Activated B cell treated with CpG ODN at 0.5 μM for 24 hours (primary cell): ENCODE data around the gene TSPAN15. TPM values are rescaled to one million over a fixed set of nuclear protein-coding genes. Genes with fewer than 3 reads are reported as not detected.

Experiments used
- ATAC-seq: fragments of 200-7000 bp; cut with Tn5 transposase; one replicate; pipeline ENCODE4 v1.10.0; 2021; ENCODE audit warnings: low read depth, mild to moderate bottlenecking, moderate library complexity
- CTCF ChIA-PET: fragments of 350-600 bp; sonication (Branson Sonifier 250); formaldehyde crosslinking; loops from one replicate; lab custom pipeline; 2021; ENCODE audit warnings: antibody characterized with exemption; lab: Charles Lee
- POLR2A ChIA-PET: fragments of 350-600 bp; sonication (Branson Sonifier 250); formaldehyde crosslinking; loops from one replicate; lab custom pipeline; 2021; ENCODE audit warnings: antibody characterized with exemption; lab: Charles Lee
- DNase-seq: peaks from one replicate; pipeline ENCODE4 v3.0.0; 2022
- H3K27ac Mint-ChIP-seq: one replicate; pipeline ENCODE4 v1.8.0; 2020; ENCODE audit warnings: mixed read lengths
- H3K27me3 Mint-ChIP-seq: one replicate; pipeline ENCODE4 v1.8.0; 2021; ENCODE audit warnings: mixed read lengths
- H3K36me3 Mint-ChIP-seq: one replicate; pipeline ENCODE4 v1.8.0; 2021; ENCODE audit warnings: low read depth, mixed read lengths
- H3K4me1 Mint-ChIP-seq: one replicate; pipeline ENCODE4 v1.8.0; 2021; ENCODE audit warnings: mixed read lengths
- H3K4me3 Mint-ChIP-seq: one replicate; pipeline ENCODE4 v1.8.0; 2020; ENCODE audit warnings: mild to moderate bottlenecking, mixed read lengths
- H3K9me3 Mint-ChIP-seq: one replicate; pipeline ENCODE4 v1.8.0; 2020; ENCODE audit warnings: mixed read lengths
- intact Hi-C: fragments of 100-400 bp; cut with micrococcal nuclease; formaldehyde crosslinking; loops from one replicate; pipeline ENCODE4 v1.15.1; 2024
- total RNA-seq: library from RNA; stranded (reverse); gene quantifications from 2 replicates; pipeline ENCODE4 v1.2.3, GENCODE V29; 2022
- TF ChIP-seq, protein P1 (sequence below): fragments of 200-600 bp; IDR thresholded peaks from one replicate; pipeline ENCODE4 v1.8.0; 2022; ENCODE audit warnings: antibody characterized with exemption, mild to moderate bottlenecking

Gene TSPAN15
- total RNA-seq, 1 donor from 2014 or later, result 0.35 TPM

GRCh38 chr10:69494626-69495558 lies 43.6 kb downstream of the TSPAN15 start:
- Mint-ChIP-seq H3K4me1 (no peaks in the 10 kb centered on the region), H3K27me3 (no peaks in the 10 kb centered on the region), H3K27ac (no peak overlapping the region), H3K36me3 (no peaks in the 10 kb centered on the region), H3K4me3 (no peak overlapping the region), H3K9me3 (no peaks in the 10 kb centered on the region)
- TF ChIP-seq, protein P1, sequence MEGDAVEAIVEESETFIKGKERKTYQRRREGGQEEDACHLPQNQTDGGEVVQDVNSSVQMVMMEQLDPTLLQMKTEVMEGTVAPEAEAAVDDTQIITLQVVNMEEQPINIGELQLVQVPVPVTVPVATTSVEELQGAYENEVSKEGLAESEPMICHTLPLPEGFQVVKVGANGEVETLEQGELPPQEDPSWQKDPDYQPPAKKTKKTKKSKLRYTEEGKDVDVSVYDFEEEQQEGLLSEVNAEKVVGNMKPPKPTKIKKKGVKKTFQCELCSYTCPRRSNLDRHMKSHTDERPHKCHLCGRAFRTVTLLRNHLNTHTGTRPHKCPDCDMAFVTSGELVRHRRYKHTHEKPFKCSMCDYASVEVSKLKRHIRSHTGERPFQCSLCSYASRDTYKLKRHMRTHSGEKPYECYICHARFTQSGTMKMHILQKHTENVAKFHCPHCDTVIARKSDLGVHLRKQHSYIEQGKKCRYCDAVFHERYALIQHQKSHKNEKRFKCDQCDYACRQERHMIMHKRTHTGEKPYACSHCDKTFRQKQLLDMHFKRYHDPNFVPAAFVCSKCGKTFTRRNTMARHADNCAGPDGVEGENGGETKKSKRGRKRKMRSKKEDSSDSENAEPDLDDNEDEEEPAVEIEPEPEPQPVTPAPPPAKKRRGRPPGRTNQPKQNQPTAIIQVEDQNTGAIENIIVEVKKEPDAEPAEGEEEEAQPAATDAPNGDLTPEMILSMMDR, result no peak
- DNase-seq, result no peak
- ChIA-PET POLR2A (no interaction called here), CTCF (no interaction called here)
- intact Hi-C loops, result no loop called here
- ATAC-seq, result no peak

DNA sequence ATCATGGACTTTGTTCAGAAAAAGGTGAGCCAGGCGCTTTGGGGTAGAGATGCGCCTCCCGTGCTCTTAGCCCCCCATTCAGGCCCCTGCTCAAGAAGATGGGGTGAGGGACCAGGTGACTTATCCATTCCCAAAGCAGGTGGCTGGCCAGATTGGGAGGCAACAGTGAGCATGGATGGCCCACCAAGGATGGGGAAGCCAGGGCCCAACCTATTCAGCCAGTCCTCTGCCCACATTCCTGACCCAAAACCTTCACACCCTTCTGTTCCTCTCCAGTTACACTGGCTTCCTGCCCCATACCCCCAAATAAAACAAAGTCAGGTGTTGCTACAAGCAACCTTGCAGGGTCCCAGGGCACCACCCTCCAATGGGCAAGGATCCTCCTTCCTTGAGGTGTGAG lies 44.4 kb downstream of the TSPAN15 start:
- ChIA-PET POLR2A (no interaction called here), CTCF (interaction anchor here (1.4 kb wide), 1 partner anchor 19 kb away, joined by 5 read pairs; no protein-coding TSS in a partner anchor)
- Mint-ChIP-seq H3K9me3 (no peaks in the 10 kb centered on the region), H3K4me3 (no peak overlapping the region), H3K27me3 (no peaks in the 10 kb centered on the region), H3K4me1 (no peaks in the 10 kb centered on the region), H3K36me3 (no peaks in the 10 kb centered on the region), H3K27ac (no peak overlapping the region)
- TF ChIP-seq, protein P1, result no peak
- intact Hi-C loops, result no loop called here
- ATAC-seq, result no peak
- DNase-seq, result no peak

DNA sequence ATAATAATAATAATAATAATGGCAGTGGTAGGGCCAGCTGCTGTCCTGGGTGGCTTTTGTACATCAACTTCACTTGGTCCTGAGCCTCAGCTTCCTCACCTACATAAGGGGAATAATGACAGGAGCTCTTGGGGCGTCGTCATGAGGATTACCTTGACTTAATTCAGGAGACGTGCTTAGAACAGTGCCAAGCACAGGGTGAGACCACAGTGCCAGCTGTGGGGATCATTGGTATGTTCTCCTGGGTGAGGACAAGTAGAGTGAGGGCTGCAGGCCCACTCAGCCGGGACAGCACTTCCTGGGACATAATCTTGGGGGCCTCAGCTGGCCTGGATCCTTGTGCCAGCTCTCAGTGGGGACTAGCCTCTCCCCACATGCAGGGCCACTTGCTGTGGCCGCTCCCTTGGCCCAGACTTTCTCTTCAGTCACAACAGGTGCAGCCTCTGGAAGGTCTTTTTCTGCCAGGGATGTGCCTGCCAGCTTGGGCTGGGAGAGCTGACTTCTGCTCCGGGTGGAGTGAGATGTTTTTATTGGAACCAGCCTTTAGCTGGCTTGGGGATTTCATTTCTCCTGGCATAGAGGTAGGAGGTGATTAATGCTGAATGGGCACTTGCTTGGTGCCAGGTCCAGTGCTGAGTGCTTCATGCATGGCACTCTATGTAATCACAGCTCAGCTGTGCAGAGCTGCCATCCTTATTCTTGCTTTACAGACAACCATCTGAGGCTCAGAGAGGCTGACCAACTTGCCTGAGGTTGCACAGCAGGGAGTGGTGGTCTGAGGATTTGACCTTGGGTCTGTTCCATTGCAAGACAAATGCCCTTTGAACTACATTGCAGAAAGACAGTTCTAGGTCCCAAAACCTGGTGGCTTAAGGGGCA lies 45.3 kb downstream of the TSPAN15 start:
- ChIA-PET CTCF (interaction anchor here (1.4 kb wide), 1 partner anchor 19 kb away, joined by 5 read pairs; no protein-coding TSS in a partner anchor), POLR2A (no interaction called here)
- ATAC-seq (no peak), DNase-seq (no peak)
- intact Hi-C loops, result no loop called here
- Mint-ChIP-seq H3K36me3 (no peaks in the 10 kb centered on the region), H3K9me3 (no peaks in the 10 kb centered on the region), H3K4me1 (no peaks in the 10 kb centered on the region), H3K27me3 (no peaks in the 10 kb centered on the region), H3K4me3 (no peak overlapping the region), H3K27ac (no peak overlapping the region)
- TF ChIP-seq, protein P1, result no peak

DNA sequence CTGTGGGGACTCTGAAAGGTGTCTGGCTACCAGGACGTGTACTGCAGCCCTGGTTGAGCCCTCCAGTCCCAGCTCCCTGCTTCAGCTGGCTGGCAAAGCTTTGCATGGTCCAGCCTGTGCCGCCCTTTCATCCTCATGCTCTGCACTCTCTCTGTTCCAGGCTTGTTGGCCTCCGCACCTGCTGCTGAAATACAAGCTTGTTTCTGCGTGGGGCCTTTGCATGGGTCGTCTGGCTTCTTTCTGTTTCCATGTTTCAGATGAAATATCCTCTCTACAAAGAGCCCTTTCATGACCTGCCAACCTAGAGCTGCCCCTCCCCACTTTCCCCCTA lies 45.9 kb downstream of the TSPAN15 start:
- Mint-ChIP-seq H3K36me3 (no peaks in the 10 kb centered on the region), H3K27ac (no peak overlapping the region), H3K9me3 (no peaks in the 10 kb centered on the region), H3K27me3 (no peaks in the 10 kb centered on the region), H3K4me1 (no peaks in the 10 kb centered on the region), H3K4me3 (no peak overlapping the region)
- intact Hi-C loops, result no loop called here
- ChIA-PET POLR2A (no interaction called here), CTCF (interaction anchor here (1.4 kb wide), 1 partner anchor 18 kb away, joined by 5 read pairs; no protein-coding TSS in a partner anchor)
- DNase-seq, result no peak
- no peak for ATAC-seq
- TF ChIP-seq, protein P1, result no peak
